ENCODE data around the gene TARBP1. TPM values are rescaled to one million over a fixed set of nuclear protein-coding genes. Genes with fewer than 3 reads are reported as not detected.

Gene TARBP1
- total RNA-seq, 4 donors from 2014 or later: 13.8 to 23.0 (median 16.3) TPM

GRCh38 chr1:234463749-234464148, 15.2 kb downstream of the TARBP1 start:
- DNase-seq (ENCODE audit: low spot score in 2 of 2): no peak
- TF ChIP-seq POLR2A (IDR thresholded peaks at IDR 0.05): no peak
- TF ChIP-seq CTCF (IDR thresholded peaks at IDR 0.05): no peak
- intact Hi-C loops (cut with DNase I; ENCODE audit: low total_unique reads): no loop called here
- no peak overlapping the region for H3K4me3 ChIP-seq (ENCODE audit: low read depth, poor library complexity, severe bottlenecking)

- H3K4me3 ChIP-seq (ENCODE audit: low read depth, poor library complexity, severe bottlenecking): no peak overlapping the region
- TF ChIP-seq CTCF (IDR thresholded peaks at IDR 0.05) (no peak), POLR2A (IDR thresholded peaks at IDR 0.05) (no peak)
- intact Hi-C loops (cut with DNase I; ENCODE audit: low total_unique reads): no loop called here
- no peak for DNase-seq (ENCODE audit: low spot score in 2 of 2)
- 96 to 98% methylated on average over 5 of the region's 5 CpGs for WGBS, 2 donors
Measured at GRCh38 chr1:234460652-234461051, 18.3 kb downstream of the TARBP1 start.

- intact Hi-C loops (cut with DNase I; ENCODE audit: low total_unique reads): no loop called here
- 81 to 91% methylated on average over 6 of the region's 6 CpGs for WGBS, 2 donors
- no peak for DNase-seq (ENCODE audit: low spot score in 2 of 2)
- H3K4me3 ChIP-seq (ENCODE audit: low read depth, poor library complexity, severe bottlenecking): no peak overlapping the region
- no peak for TF ChIP-seq POLR2A (IDR thresholded peaks at IDR 0.05)
- no peak for TF ChIP-seq CTCF (IDR thresholded peaks at IDR 0.05)
Measured at GRCh38 chr1:234458352-234459017, 20.5 kb downstream of the TARBP1 start.

- TF ChIP-seq CTCF (IDR thresholded peaks at IDR 0.05) (no peak), POLR2A (IDR thresholded peaks at IDR 0.05) (no peak)
- H3K4me3 ChIP-seq (ENCODE audit: low read depth, poor library complexity, severe bottlenecking): no peak overlapping the region
- intact Hi-C loops (cut with DNase I; ENCODE audit: low total_unique reads): no loop called here
- 64 to 81% methylated on average over 6 of the region's 6 CpGs for WGBS, 2 donors
- no peak for DNase-seq (ENCODE audit: low spot score in 2 of 2)
Measured at GRCh38 chr1:234454926-234455325, 24.1 kb downstream of the TARBP1 start.

- intact Hi-C loops (cut with DNase I; ENCODE audit: low total_unique reads): no loop called here
- 88 to 95% methylated on average over 2 of the region's 2 CpGs for WGBS, 2 donors
- H3K4me3 ChIP-seq (ENCODE audit: low read depth, poor library complexity, severe bottlenecking): no peak overlapping the region
- TF ChIP-seq POLR2A (IDR thresholded peaks at IDR 0.05) (no peak), CTCF (IDR thresholded peaks at IDR 0.05) (no peak)
- DNase-seq (ENCODE audit: low spot score in 2 of 2): no peak
Measured at GRCh38 chr1:234452406-234452965, 26.5 kb downstream of the TARBP1 start.

DNA sequence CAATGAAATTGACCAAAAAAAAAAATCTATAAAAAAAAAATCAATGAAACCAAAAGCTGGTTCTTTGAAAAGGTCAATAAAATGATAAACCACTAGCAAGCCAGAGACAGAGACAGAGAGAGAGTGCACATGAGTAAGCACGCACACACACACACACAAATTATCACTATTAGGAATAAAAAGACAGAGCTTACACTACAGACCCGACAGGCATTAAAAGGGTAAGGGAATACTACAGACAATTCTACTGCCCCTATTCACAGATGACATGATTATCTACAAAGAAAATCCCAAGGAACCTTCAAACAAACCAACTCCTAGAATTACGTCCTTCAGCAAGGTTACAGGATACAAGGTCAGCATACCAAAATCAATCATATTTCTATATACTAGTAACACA, 38.6 kb downstream of the TARBP1 start:
- intact Hi-C loops (cut with DNase I; ENCODE audit: low total_unique reads): no loop called here
- H3K4me3 ChIP-seq (ENCODE audit: low read depth, poor library complexity, severe bottlenecking): no peak overlapping the region

More for the DNA sequence above, 38.6 kb downstream of the TARBP1 start:
- DNase-seq (ENCODE audit: low spot score in 2 of 2): no peak
- 94 to 98% methylated on average over 3 of the region's 3 CpGs for WGBS, 2 donors
- TF ChIP-seq POLR2A (IDR thresholded peaks at IDR 0.05) (no peak), CTCF (IDR thresholded peaks at IDR 0.05) (no peak)
